Small intestine (tissue), 7 donors: Measurements from ENCODE around the gene SECISBP2. TPM values are rescaled to one million over a fixed set of nuclear protein-coding genes. Genes with fewer than 3 reads are reported as not detected.

Experiments used
- DNase-seq, 2 donors: peaks; one replicate each; pipeline versions ENCODE4 v3.0.0 to v3.0.0-alpha.2; 2013
- FAIRE-seq: peaks from 2 replicates; lab custom pipeline; 2012; peaks lifted over from hg19 to GRCh38; lab: Jason Lieb, UNC
- H3K27ac ChIP-seq, 3 donors: one replicate each; pipeline ENCODE4 v1.5.1; 2013; ENCODE audit warnings: low read length in 2 of 3, mild to moderate bottlenecking in 2 of 3, control low read depth in 1 of 3, inconsistent platforms in 1 of 3, low read depth in 1 of 3, moderate library complexity in 1 of 3
- H3K27me3 ChIP-seq, 3 donors: one replicate each; pipeline ENCODE4 v1.6.1; 2013; ENCODE audit warnings: low read length in 3 of 3, inconsistent platforms in 1 of 3; ENCODE audit not compliant: control insufficient read depth in 3 of 3, insufficient read depth in 3 of 3
- H3K36me3 ChIP-seq, 3 donors: one replicate each; pipeline ENCODE4 v1.6.1; 2013; ENCODE audit warnings: low read length in 3 of 3, inconsistent platforms in 1 of 3, low read depth in 1 of 3, mild to moderate bottlenecking in 1 of 3, moderate library complexity in 1 of 3; ENCODE audit not compliant: control insufficient read depth in 3 of 3, insufficient read depth in 2 of 3
- H3K4me1 ChIP-seq, 3 donors: one replicate each; pipeline ENCODE4 v1.6.1; 2013; ENCODE audit warnings: low read length in 2 of 3, inconsistent platforms in 1 of 3, low read depth in 1 of 3, mild to moderate bottlenecking in 1 of 3, moderate library complexity in 1 of 3; ENCODE audit not compliant: control insufficient read depth in 3 of 3, insufficient read depth in 2 of 3
- H3K4me3 ChIP-seq, 3 donors: one replicate each; pipeline ENCODE4 v1.5.1; 2013; ENCODE audit warnings: low read length in 3 of 3, control low read depth in 1 of 3, inconsistent platforms in 1 of 3, low read depth in 1 of 3, mild to moderate bottlenecking in 1 of 3, moderate library complexity in 1 of 3
- H3K9me3 ChIP-seq, 2 donors: one replicate each; pipeline ENCODE4 v1.6.1; 2013; ENCODE audit warnings: low read depth in 1 of 2, low read length in 1 of 2; ENCODE audit not compliant: control insufficient read depth in 2 of 2, insufficient read depth in 1 of 2
- WGBS, 3 donors: extraction: QIAGEN DNeasy Blood & Tissue Kit; methylation state at CpG; one replicate each; pipeline ENCODE4 v1.1.7; 2013; 5-methylcytosine and 5-hydroxymethylcytosine counted together
- polyA plus RNA-seq, 4 donors: library from polyadenylated mRNA; stranded (reverse) in 3 of 4; unstranded in 1 of 4; fragments of 200-250 nt in 3 of 4; fragments of 120-200 nt in 1 of 4; gene quantifications; one replicate each; pipeline versions ENCODE4 v1.2.1 to v1.2.3, GENCODE V29; 2013
- donor health status: healthy with polysubstance abuse.
- donor health status: control.
- donor health status: control.
- donor health status: Bipolar disorder and iron deficiency.
- donor health status: healthy.

Gene SECISBP2
- polyA plus RNA-seq, 4 donors, result 17.6 to 69.2 (median 25.3) TPM

DNA sequence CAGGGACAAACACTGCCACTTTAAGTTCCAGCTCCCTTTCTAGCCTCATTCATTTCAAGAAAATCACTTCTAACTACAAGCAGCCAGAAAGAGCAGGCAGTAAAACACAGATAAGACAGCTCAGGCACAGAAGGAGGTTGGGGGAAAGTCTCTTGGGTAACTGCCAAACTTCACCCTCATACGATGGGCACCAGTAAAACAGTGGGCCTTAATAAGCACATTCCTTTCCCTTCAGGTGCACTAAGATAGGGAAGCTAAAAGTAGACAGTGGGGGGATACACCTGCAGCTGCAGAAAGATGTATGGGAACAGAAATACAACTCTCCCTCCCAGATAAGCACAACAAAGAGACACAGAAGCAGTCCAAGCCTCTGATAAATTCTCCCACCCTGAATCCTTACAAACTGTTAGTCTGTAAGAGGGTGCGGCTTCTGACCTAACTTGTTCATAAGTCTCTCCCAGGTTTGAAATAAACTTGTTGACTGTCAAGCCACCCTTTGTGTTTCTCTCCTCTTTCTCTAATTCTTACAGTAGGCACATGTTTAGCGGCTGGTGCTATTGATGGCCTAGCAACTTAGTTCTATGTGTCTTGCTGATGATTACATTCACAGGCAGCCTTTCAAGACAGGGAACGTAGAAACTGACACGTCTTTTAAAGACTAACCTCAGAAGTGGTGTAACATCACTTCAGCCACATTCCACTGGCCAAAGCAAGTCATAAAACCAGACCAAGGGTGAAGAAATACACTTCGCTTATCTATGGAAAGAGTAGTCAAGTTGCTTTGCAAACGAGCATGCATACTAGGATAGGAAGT is 14.1 kb upstream of the SECISBP2 start:
- H3K9me3 ChIP-seq, result no peaks in the 10 kb centered on the region
- peaks cover 0 to 4% (median 0%) of the 10 kb centered on the region in 3 donors for H3K36me3 ChIP-seq
- 71 to 80% (median 78%) methylated on average over 7 of the region's 7 CpGs for WGBS, 3 donors
- DNase-seq (peak in 1 of 2 donors; percentile 68), FAIRE-seq (no peak)
- H3K27ac ChIP-seq, result peak overlapping the region in 1 of 3 donors; percentile 55
- H3K27me3 ChIP-seq, result no peaks in the 10 kb centered on the region
- no peak overlapping the region for H3K4me3 ChIP-seq
- peaks cover 0 to 10% (median 0%) of the 10 kb centered on the region in 3 donors for H3K4me1 ChIP-seq

- H3K36me3 ChIP-seq, result peaks cover 0 to 4% (median 0%) of the 10 kb centered on the region in 3 donors
- peaks cover 0 to 10% (median 5%) of the 10 kb centered on the region in 3 donors for H3K4me1 ChIP-seq
- no peaks in the 10 kb centered on the region for H3K27me3 ChIP-seq
- no peak for FAIRE-seq
- 83 to 96% (median 88%) methylated on average over 2 of the region's 2 CpGs for WGBS, 3 donors
- H3K27ac ChIP-seq, result no peak overlapping the region
- no peak for DNase-seq
- H3K9me3 ChIP-seq, result no peaks in the 10 kb centered on the region
- no peak overlapping the region for H3K4me3 ChIP-seq
Observed at GRCh38 chr9:89304834-89305188, 13.5 kb upstream of the SECISBP2 start.

GRCh38 chr9:89305868-89306267 is 12.4 kb upstream of the SECISBP2 start:
- FAIRE-seq, result no peak
- WGBS, 3 donors, result 43 to 68% (median 46%) methylated on average over 3 of the region's 3 CpGs
- Histone ChIP-seq H3K36me3 (peaks cover 0 to 4% (median 0%) of the 10 kb centered on the region in 3 donors), H3K4me3 (no peak overlapping the region), H3K27ac (peak overlapping the region in 1 of 3 donors; percentile 67), H3K4me1 (peaks cover 0 to 10% (median 6%) of the 10 kb centered on the region in 3 donors), H3K9me3 (no peaks in the 10 kb centered on the region), H3K27me3 (no peaks in the 10 kb centered on the region)
- DNase-seq, result peak in 1 of 2 donors; percentile 40

- WGBS, 3 donors, result 88 to 90% (median 89%) methylated on average over 6 of the region's 6 CpGs
- FAIRE-seq, result no peak
Observed at GRCh38 chr9:89309166-89309565, 9.1 kb upstream of the SECISBP2 start.

GRCh38 chr9:89309608-89310474 is 8.5 kb upstream of the SECISBP2 start:
- FAIRE-seq, result no peak
- Histone ChIP-seq H3K9me3 (no peaks in the 10 kb centered on the region), H3K4me1 (peaks cover 0 to 8% (median 5%) of the 10 kb centered on the region in 3 donors), H3K27ac (peak overlapping the region; percentile 96 to 99 (median 96)), H3K36me3 (peaks cover 0 to 4% (median 0%) of the 10 kb centered on the region in 3 donors), H3K4me3 (peak overlapping the region; percentile 77 to 95 (median 82)), H3K27me3 (no peaks in the 10 kb centered on the region)
- peak; percentile 45 to 77 for DNase-seq
- WGBS, 3 donors, result 9 to 15% (median 12%) methylated on average over 23 of the region's 23 CpGs

More at GRCh38 chr9:89309166-89309565, 9.1 kb upstream of the SECISBP2 start:
- no peaks in the 10 kb centered on the region for H3K9me3 ChIP-seq
- H3K36me3 ChIP-seq, result peaks cover 0 to 4% (median 0%) of the 10 kb centered on the region in 3 donors
- peaks cover 0 to 8% (median 5%) of the 10 kb centered on the region in 3 donors for H3K4me1 ChIP-seq
- no peak for DNase-seq
- H3K4me3 ChIP-seq, result no peak overlapping the region
- H3K27me3 ChIP-seq, result no peaks in the 10 kb centered on the region
- H3K27ac ChIP-seq, result peak overlapping the region in 2 of 3 donors; percentile 96 to 99

DNA sequence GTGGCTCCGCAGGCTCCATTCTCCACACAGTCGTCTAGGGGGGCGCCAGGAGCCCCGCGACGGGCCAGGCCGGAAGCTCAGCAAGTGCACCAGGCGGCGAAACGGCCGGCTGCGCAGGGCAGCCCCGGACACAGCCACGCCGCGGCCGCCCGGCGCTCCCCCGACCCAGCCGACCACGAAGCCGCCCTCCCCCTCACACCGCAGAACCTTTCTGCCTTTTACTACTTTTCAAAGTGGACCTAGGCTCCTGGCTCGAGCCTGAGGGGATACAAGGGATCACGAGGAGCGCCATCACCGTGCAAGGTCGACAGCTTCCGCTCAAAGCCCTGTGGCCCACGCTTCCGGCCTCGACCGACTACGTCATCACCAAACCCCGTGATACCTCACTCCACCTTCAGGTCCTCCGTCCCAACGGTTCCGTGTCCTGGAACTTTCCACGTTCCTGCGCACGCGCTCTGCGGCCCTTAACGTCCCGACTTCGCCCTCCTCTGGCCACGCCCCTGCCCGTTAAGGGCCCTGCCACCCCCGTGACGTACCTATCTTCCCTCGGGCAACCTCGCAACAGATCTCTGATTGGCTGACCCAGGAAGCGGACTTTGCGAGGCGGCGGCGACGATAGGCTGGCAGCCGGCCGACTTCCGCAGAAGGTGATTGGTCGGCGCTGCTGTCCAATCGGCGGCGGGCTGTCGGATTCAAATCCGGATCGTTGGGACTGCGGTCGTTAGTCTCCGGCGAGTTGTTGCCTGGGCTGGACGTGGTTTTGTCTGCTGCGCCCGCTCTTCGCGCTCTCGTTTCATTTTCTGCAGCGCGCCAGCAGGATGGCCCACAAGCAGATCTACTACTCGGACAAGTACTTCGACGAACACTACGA is 7.6 kb upstream of the SECISBP2 start, which contains the start of gene CKS2:
Gene CKS2, plus strand, starts transcription at position 721 of the 871 bp plus-strand sequence. Its CDS starts 98 bp downstream, at position 819.
- Histone ChIP-seq H3K27me3 (no peaks in the 10 kb centered on the region), H3K36me3 (peaks cover 0 to 4% (median 0%) of the 10 kb centered on the region in 3 donors), H3K4me1 (peaks cover 0 to 8% (median 5%) of the 10 kb centered on the region in 3 donors), H3K27ac (peak within 1 kb of the TSS; percentile 96 to 99 (median 96)), H3K4me3 (peak within 1 kb of the TSS; percentile 77 to 95 (median 82)), H3K9me3 (no peaks in the 10 kb centered on the region)
- peak; percentile 100 for DNase-seq
- WGBS, 3 donors, result 0% methylated on average over 77 to 86 of the region's 86 CpGs
- FAIRE-seq, result peak; percentile 88

GRCh38 chr9:89311346-89312221 is 6.7 kb upstream of the SECISBP2 start:
- Histone ChIP-seq H3K4me3 (peak overlapping the region; percentile 68 to 71 (median 70)), H3K9me3 (no peaks in the 10 kb centered on the region), H3K27ac (peak overlapping the region; percentile 47 to 81 (median 68)), H3K27me3 (no peaks in the 10 kb centered on the region), H3K36me3 (peaks cover 0 to 4% (median 0%) of the 10 kb centered on the region in 3 donors), H3K4me1 (peaks cover 0 to 8% (median 5%) of the 10 kb centered on the region in 3 donors)
- WGBS, 3 donors, result 0 to 1% (median 1%) methylated on average over 42 to 54 of the region's 54 CpGs
- peak in 1 of 2 donors; percentile 40 for DNase-seq
- FAIRE-seq, result no peak
